Endometrial microvascular endothelial cells (primary cell): Measurements from ENCODE around the gene CEMIP2. TPM values are rescaled to one million over a fixed set of nuclear protein-coding genes. Genes with fewer than 3 reads are reported as not detected.
"Not testable (repeated sequence)": the region's sequence is repeated elsewhere in the genome, so short reads cannot be mapped to it uniquely, and the experiment has no call there.

ENCODE experiments used
- in situ Hi-C: cut with HindIII; loops from 2 replicates; pipeline ENCODE4 v1.10.0; 2017; ENCODE audit warnings: low sequenced_read_pairs, low pct_unique_long_range_greater_than_20kb; ENCODE audit errors: inconsistent ontology term
- total RNA-seq: library from RNA; depleted of rRNA; stranded (reverse); fragments of >200 nt; gene quantifications from one replicate; pipeline ENCODE4 v1.2.3, GENCODE V29; 2015; ENCODE audit errors: inconsistent ontology term

Gene CEMIP2
- total RNA-seq, 1 donor from 2014 or later, result 48.3 TPM

DNA sequence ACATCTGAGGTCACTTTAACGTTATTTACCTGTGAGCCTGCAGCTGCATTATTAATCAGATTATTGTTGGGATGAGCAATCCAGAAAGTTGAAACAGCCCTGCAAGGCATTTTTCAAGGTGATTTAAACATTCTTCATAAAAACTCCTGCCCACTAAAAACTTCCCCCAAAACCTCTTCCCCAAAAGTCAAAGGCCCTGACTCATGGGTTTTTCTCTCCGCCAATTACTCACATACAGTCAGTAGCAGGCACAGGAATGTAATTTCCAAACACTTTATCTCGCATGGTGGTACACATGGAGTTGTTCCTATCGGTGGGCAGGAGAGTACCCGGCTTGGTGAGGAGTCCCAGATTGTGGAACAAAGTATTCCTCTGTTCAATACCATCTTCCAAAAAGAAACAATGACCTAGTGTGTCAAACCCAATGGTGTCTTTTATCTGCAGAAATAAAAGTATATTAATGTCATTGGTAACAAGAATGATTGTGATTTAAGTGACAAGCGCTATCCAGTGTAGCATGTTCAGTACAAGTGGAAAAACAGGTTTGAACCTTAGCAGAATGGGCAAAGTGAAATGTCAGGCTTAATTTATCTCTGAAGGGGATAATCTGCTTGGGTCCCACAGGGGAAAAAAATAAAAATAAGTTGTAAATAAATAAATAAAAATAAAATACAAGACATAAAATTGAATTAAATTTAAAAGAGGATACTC lies 38.3 kb downstream of the CEMIP2 start:
- in situ Hi-C loops, result no loop called here

GRCh38 chr9:71726723-71727122 lies 41.6 kb downstream of the CEMIP2 start:
- in situ Hi-C loops, result no loop called here

- in situ Hi-C loops, result no loop called here
These were observed 42.5 kb downstream of the CEMIP2 start for GRCh38 chr9:71725590-71726338.

DNA sequence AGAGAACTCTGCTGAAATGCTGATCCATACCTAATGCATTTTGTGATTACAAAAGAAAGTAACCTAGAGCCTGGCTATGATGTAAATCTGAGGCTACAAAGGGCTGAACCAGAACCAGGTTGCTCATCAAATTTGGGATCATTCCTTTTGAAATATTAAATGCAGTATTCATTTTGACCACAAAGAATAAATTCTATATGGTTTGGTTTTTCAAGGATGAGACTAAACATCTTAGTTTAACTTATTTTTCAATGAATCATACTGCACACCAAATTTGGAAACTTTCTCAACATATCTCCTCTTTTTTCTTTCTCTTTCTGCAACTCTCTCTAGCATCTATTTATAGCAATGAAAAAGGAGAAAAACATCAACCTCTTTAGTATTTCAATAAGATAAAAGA lies 46.5 kb downstream of the CEMIP2 start:
- in situ Hi-C loops, result no loop called here

GRCh38 chr9:71719562-71719961 lies 48.8 kb downstream of the CEMIP2 start:
- in situ Hi-C loops, result no loop called here

GRCh38 chr9:71719088-71719487 lies 49.2 kb downstream of the CEMIP2 start:
- in situ Hi-C loops, result no loop called here

- in situ Hi-C loops, result no loop called here
These were observed 52.0 kb downstream of the CEMIP2 start for GRCh38 chr9:71716138-71716909.

GRCh38 chr9:71710856-71711255 lies 57.5 kb downstream of the CEMIP2 start:
- in situ Hi-C loops, result no loop called here

GRCh38 chr9:71710201-71710600 lies 58.1 kb downstream of the CEMIP2 start:
- in situ Hi-C loops, result no loop called here

- in situ Hi-C loops, result no loop called here
These were observed 58.9 kb downstream of the CEMIP2 start for GRCh38 chr9:71709384-71709783.

GRCh38 chr9:71706176-71706575 lies 62.1 kb downstream of the CEMIP2 start:
- in situ Hi-C loops, result no loop called here

- in situ Hi-C loops, result no loop called here
These were observed 63.5 kb downstream of the CEMIP2 start for GRCh38 chr9:71704796-71705195.

DNA sequence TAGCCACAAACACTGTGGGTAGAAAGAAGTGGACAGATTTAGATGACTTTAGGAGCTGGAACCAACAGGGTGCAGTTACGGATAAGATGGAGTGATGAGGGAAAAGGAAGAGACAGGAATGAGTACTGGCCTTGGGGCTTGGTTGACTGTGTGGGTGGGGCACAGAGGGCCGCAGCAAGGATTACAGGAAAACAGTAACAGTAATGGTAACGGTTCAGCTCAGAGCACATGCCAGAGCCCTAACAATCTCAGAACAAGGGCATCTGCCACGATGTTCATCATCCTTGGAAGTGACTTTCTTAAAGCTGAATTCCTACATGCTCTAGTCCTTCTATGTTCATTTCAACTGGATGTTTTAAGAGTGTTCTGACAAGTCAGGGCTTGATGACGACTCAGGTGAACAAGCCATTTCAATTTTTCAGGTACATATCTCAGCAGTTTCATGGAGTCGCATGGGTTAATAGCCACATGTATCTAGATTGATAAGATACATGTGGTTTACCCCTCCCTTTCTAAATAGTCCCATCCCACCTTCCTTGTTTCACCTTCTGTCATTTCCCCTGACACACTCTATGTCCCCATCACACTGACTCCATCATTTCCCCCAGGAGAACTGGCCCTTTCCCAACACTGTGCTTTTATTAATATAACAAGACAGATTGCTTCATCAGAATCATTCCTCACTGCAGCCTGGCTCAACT lies 65.0 kb downstream of the CEMIP2 start:
- in situ Hi-C loops, result no loop called here

DNA sequence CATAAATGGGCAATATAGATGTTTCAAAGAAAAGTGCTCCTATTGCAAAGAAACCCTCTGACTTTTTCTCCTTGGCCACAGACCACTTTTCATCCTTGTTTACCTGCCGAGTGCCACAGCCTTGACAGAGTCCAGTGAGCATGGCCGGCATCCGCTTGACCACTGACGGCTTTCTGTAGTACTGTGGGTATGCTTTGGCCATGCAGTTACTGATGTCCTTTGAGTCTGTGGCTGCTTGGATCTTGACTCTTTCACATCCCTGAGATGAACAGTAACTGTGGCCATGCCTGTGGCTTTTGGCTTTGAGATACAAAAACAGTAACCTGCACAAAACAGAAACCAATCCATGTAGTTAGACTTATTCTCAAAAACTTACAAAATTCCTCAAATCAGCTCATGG lies 70.4 kb downstream of the CEMIP2 start:
- in situ Hi-C loops, result no loop called here

DNA sequence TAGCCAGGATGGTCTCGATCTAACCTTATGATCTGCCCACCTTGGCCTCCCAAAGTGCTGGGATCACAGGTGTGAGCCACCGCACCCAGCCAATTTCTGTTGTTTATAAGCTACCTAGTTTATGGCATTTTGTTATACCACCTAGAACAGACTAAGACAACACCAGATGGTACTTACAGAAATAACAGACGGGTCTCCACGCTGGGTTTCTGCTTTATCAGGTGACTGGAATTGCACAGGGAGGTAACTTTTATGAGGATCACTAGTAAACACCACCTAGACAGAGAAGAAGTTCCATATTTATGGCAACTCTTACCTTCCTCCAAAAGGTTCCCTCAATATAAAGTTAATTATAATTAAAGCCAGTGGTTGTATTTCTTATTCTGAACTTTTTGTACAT lies 74.0 kb downstream of the CEMIP2 start:
- in situ Hi-C loops, result no loop called here

DNA sequence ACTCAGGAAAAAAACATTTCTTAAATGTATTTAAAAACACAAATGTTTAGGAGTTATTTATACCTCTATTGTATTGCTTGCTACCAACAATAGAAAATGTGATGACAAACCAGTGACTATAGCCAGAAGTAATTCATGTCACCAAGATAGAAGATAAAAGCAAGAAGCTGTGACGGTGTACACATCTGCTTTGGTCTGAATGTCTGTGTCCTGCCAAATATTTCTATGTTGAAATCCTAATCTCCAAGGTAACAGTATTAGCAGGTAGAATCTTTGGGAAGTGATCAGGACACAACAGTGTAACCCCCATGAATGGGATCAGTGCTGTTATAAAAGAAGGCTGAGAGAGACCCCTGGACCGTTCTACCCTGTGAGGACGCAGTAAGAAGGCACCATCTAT lies 74.7 kb downstream of the CEMIP2 start:
- in situ Hi-C loops, result no loop called here

- in situ Hi-C loops, result no loop called here
These were observed 76.0 kb downstream of the CEMIP2 start for GRCh38 chr9:71692337-71692736.

DNA sequence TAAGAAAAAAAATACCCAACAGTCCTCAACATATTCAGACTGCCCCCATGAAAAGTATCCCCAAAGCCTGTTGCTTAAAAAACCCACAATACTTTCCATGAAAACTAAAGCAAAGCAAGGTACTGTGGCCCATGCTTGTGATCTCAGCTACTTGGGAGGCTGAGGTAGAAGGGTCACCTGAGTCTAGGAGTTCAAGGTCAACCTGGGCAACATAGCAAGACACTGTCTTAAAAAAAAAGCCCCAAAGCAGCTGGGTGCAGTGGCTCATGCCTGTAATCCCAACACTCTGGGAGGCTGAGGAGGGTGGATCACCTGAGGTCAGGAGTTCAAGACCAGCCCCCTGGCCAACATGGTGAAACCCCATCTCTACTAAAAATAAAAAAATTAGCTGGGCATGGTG lies 76.7 kb downstream of the CEMIP2 start:
- in situ Hi-C loops, result not testable (repeated sequence)

GRCh38 chr9:71690689-71691435 lies 77.5 kb downstream of the CEMIP2 start:
- in situ Hi-C loops, result no loop called here
